Kidney tubule cell (primary cell): ENCODE measurements around the gene NDUFAB1.
"Not testable (repeated sequence)": the region's sequence is repeated elsewhere in the genome, so short reads cannot be mapped to it uniquely, and the experiment has no call there.

Experiments used
- DNase-seq: peaks from one replicate; pipeline ENCODE4 v3.0.0-alpha.2; 2018; ENCODE audit warnings: low spot score

NDUFAB1 gene

GRCh38 chr16:23584186-23585076, 11.7 kb downstream of the NDUFAB1 start:
- DNase-seq = no peak

GRCh38 chr16:23583271-23583670, 12.8 kb downstream of the NDUFAB1 start:
- not testable (repeated sequence) for DNase-seq

- DNase-seq = no peak
Measured at GRCh38 chr16:23581764-23582163, 14.4 kb downstream of the NDUFAB1 start.

GRCh38 chr16:23580391-23580790, 15.7 kb downstream of the NDUFAB1 start:
- DNase-seq = no peak

- no peak for DNase-seq
Measured at GRCh38 chr16:23579371-23579770, 16.7 kb downstream of the NDUFAB1 start.

- DNase-seq = no peak
Measured at GRCh38 chr16:23578101-23578830, 17.9 kb downstream of the NDUFAB1 start.

GRCh38 chr16:23577493-23577892, 18.6 kb downstream of the NDUFAB1 start:
- no peak for DNase-seq

GRCh38 chr16:23575834-23576233, 20.3 kb downstream of the NDUFAB1 start:
- DNase-seq = no peak

- no peak for DNase-seq
Measured at GRCh38 chr16:23573817-23574216, 22.3 kb downstream of the NDUFAB1 start.

GRCh38 chr16:23572394-23572793, 23.7 kb downstream of the NDUFAB1 start:
- DNase-seq = no peak

GRCh38 chr16:23571895-23572294, 24.2 kb downstream of the NDUFAB1 start:
- DNase-seq = no peak

GRCh38 chr16:23570992-23571632, 25.0 kb downstream of the NDUFAB1 start:
- no peak for DNase-seq

GRCh38 chr16:23567602-23568001, 28.5 kb downstream of the NDUFAB1 start:
- DNase-seq = no peak

GRCh38 chr16:23566724-23567123, 29.4 kb downstream of the NDUFAB1 start:
- DNase-seq = no peak

- no peak for DNase-seq
Measured at GRCh38 chr16:23564575-23565363, 31.3 kb downstream of the NDUFAB1 start.

- DNase-seq = no peak
Measured at GRCh38 chr16:23563186-23563585, 32.9 kb downstream of the NDUFAB1 start.

- no peak for DNase-seq
Measured at GRCh38 chr16:23562505-23562904, 33.6 kb downstream of the NDUFAB1 start.

GRCh38 chr16:23561586-23561985, 34.5 kb downstream of the NDUFAB1 start:
- no peak for DNase-seq

- peak; percentile 19 for DNase-seq
Measured at GRCh38 chr16:23557779-23558702, 38.1 kb downstream of the NDUFAB1 start.

- DNase-seq = peak; percentile 99
Measured at GRCh38 chr16:23556881-23557778, 39.0 kb downstream of the NDUFAB1 start, which contains the start of the genes EARS2 and UBFD1. EARS2 (minus strand) TSS chr16:23557350; CDS start chr16:23557343, 7 bp downstream. UBFD1 (plus strand) TSS chr16:23557727; CDS start chr16:23557743, 16 bp downstream.
